CD14-positive monocyte (primary cell): ENCODE measurements around the gene PMS1. TPM values are rescaled to one million over a fixed set of nuclear protein-coding genes. Genes with fewer than 3 reads are reported as not detected.

ENCODE experiments used
- DNase-seq, 3 donors: peaks; one replicate each; pipeline ENCODE4 v3.0.0-alpha.2; 2011 to 2022
- H2AFZ ChIP-seq: 2 replicates; pipeline ENCODE4 v1.6.0; 2012; ENCODE audit warnings: mild to moderate bottlenecking, low read depth, low read length, inconsistent platforms; ENCODE audit not compliant: insufficient read depth, poor library complexity, severe bottlenecking
- H3K27ac ChIP-seq, 2 donors: 1 replicate in 1 of 2; 2 replicates in 1 of 2; pipeline ENCODE4 v1.5.1; 2012 to 2013; ENCODE audit warnings: low read length in 2 of 2, control low read depth in 1 of 2, inconsistent platforms in 1 of 2, low read depth in 1 of 2, mild to moderate bottlenecking in 1 of 2
- H3K27me3 ChIP-seq, 2 donors: one replicate each; pipeline versions ENCODE4 v1.6.0 to v1.6.1; 2011 to 2013; ENCODE audit warnings: low read length in 2 of 2; ENCODE audit not compliant: control insufficient read depth in 2 of 2, insufficient read depth in 2 of 2
- H3K36me3 ChIP-seq, 2 donors: replicated peaks in 1 of 2; 1 replicate in 1 of 2; 2 replicates in 1 of 2; pipeline versions ENCODE4 v1.5.1 to v1.6.1; 2012 to 2013; ENCODE audit warnings: low read length in 2 of 2, control low read depth in 1 of 2, inconsistent platforms in 1 of 2, mild to moderate bottlenecking in 1 of 2; ENCODE audit not compliant: insufficient read depth in 2 of 2, control insufficient read depth in 1 of 2
- H3K4me1 ChIP-seq, 2 donors: 1 replicate in 1 of 2; 2 replicates in 1 of 2; pipeline versions ENCODE4 v1.5.1 to v1.6.1; 2012 to 2013; ENCODE audit warnings: low read length in 2 of 2, control low read depth in 1 of 2, inconsistent platforms in 1 of 2, mild to moderate bottlenecking in 1 of 2, moderate library complexity in 1 of 2; ENCODE audit not compliant: insufficient read depth in 2 of 2, control insufficient read depth in 1 of 2
- H3K4me2 ChIP-seq: replicated peaks from 2 replicates; pipeline ENCODE3; 2012; ENCODE audit warnings: low read length, moderate library complexity, mild to moderate bottlenecking; ENCODE audit not compliant: poor library complexity, severe bottlenecking; ENCODE audit errors: extremely low read depth
- H3K4me3 ChIP-seq, 3 experiments: fragments of 200-600 bp in 1 of 3; sonication (generic) in 1 of 3; replicated peaks in 1 of 3; 1 replicate in 2 of 3; 2 replicates in 1 of 3; pipeline ENCODE4 v1.5.1; 2011 to 2013; ENCODE audit warnings: low read length in 3 of 3, mild to moderate bottlenecking in 3 of 3, control low read depth in 2 of 3, low read depth in 2 of 3, inconsistent platforms in 1 of 3, moderate library complexity in 1 of 3
- H3K79me2 ChIP-seq: 2 replicates; pipeline ENCODE4 v1.6.0; 2012; ENCODE audit warnings: mild to moderate bottlenecking, control low read depth, inconsistent platforms, low read length, moderate library complexity; ENCODE audit not compliant: insufficient read depth
- H3K9ac ChIP-seq: 2 replicates; pipeline ENCODE4 v1.6.0; 2017; ENCODE audit warnings: low read length, mild to moderate bottlenecking; ENCODE audit not compliant: insufficient read depth, poor library complexity, severe bottlenecking
- H3K9me3 ChIP-seq, 2 donors: replicated peaks in 1 of 2; 1 replicate in 1 of 2; 2 replicates in 1 of 2; pipeline versions ENCODE4 v1.5.1 to v1.6.1; 2012 to 2013; ENCODE audit warnings: low read length in 2 of 2, control low read depth in 1 of 2; ENCODE audit not compliant: control insufficient read depth in 1 of 2, insufficient read depth in 1 of 2
- H4K20me1 ChIP-seq: 2 replicates; pipeline ENCODE4 v1.6.0; 2012; ENCODE audit warnings: mild to moderate bottlenecking, low read length, control low read depth, moderate library complexity; ENCODE audit not compliant: insufficient read depth
- H3K27ac Mint-ChIP-seq, 7 donors: one replicate each; pipeline ENCODE4 v1.8.0; 2020; ENCODE audit warnings: mild to moderate bottlenecking in 7 of 7, mixed read lengths in 7 of 7, moderate library complexity in 6 of 7, inconsistent platforms in 2 of 7
- H3K27me3 Mint-ChIP-seq, 3 donors: one replicate each; pipeline ENCODE4 v1.8.0; 2021 to 2022; ENCODE audit warnings: low read depth in 3 of 3, mild to moderate bottlenecking in 3 of 3, mixed read lengths in 3 of 3, moderate library complexity in 3 of 3, inconsistent platforms in 1 of 3
- H3K36me3 Mint-ChIP-seq, 2 donors: one replicate each; pipeline ENCODE4 v1.8.0; 2020; ENCODE audit warnings: mixed read lengths in 2 of 2, inconsistent platforms in 1 of 2, mild to moderate bottlenecking in 1 of 2
- H3K4me1 Mint-ChIP-seq: one replicate; pipeline ENCODE4 v1.8.0; 2020; ENCODE audit warnings: mild to moderate bottlenecking, mixed read lengths
- H3K4me3 Mint-ChIP-seq, 2 donors: one replicate each; pipeline ENCODE4 v1.8.0; 2020; ENCODE audit warnings: mild to moderate bottlenecking in 2 of 2, mixed read lengths in 2 of 2, moderate library complexity in 1 of 2
- H3K9me3 Mint-ChIP-seq, 7 donors: one replicate each; pipeline ENCODE4 v1.8.0; 2020 to 2022; ENCODE audit warnings: mixed read lengths in 7 of 7, mild to moderate bottlenecking in 6 of 7, moderate library complexity in 6 of 7, inconsistent platforms in 2 of 7
- CTCF ChIP-seq: fragments of 200-600 bp; IDR thresholded peaks from one replicate; pipeline ENCODE4 v1.8.0; 2022; ENCODE audit warnings: antibody characterized with exemption, mild to moderate bottlenecking
- WGBS: methylation state at CpG from one replicate; pipeline ENCODE4 v1.1.5; 2013; ENCODE audit warnings: missing lambda C conversion rate; ENCODE audit not compliant: insufficient coverage; 5-methylcytosine and 5-hydroxymethylcytosine counted together
- intact Hi-C, 2 donors: fragments of 100-400 bp; cut with micrococcal nuclease; formaldehyde crosslinking; loops; one replicate each; pipeline versions ENCODE4 v1.15.0 to v1.15.1; 2023
- polyA plus RNA-seq, 3 donors: library from polyadenylated mRNA; depleted of rRNA in 1 of 3; unstranded in 2 of 3; stranded (reverse) in 1 of 3; fragments of 300-500 nt in 2 of 3; fragments of >200 nt in 1 of 3; fragmentation: Illumina TruSeq in 2 of 3; gene quantifications; 1 replicate in 2 of 3; 2 replicates in 1 of 3; pipeline ENCODE4 v1.2.3, GENCODE V29; 2012 to 2021

PMS1 gene
- polyA plus RNA-seq, 3 donors: 3.7 to 7.8 (median 5.7) TPM

DNA sequence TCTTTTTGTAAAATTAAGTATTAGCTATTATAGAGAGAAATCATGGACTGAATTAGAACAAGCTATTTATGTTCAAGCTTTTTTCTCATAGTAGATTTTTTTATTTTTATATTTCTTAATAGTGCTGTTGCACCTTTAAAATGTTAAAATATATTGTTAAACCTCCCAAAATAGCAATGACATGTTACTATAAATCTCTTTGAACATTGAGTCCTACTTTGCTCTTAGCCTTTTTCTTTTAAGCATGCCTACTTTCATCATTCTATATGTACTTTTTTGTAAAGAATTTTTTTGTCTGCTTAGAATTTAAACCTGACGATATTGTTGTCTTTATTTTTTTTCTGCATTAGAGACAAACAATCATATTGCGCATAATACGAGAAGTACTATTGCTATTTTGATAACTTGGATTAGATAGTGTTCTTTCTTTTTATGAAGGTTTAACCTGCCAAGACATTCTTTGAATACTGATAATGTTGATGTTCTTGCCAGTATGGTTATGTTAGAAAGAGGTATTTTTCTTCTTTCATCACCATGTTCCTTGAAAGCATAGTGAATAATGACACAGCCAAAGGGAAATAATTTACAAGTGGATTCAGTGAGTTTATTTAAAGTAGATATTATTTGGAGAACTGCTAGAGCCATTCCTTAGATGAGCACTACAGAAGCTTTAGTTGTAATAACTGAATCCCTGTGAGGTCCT, 40.6 kb downstream of the PMS1 start:
- no peaks in the 10 kb centered on the region for H3K4me1 Mint-ChIP-seq
- Histone ChIP-seq H3K4me1 (no peaks in the 10 kb centered on the region), H2AFZ (no peak overlapping the region), H3K9ac (no peak overlapping the region), H3K27ac (no peak overlapping the region), H3K4me2 (no peak overlapping the region), H4K20me1 (no peaks in the 10 kb centered on the region), H3K27me3 (no peaks in the 10 kb centered on the region), H3K36me3 (peaks cover 0 to 13% of the 10 kb centered on the region in 2 donors), H3K9me3 (no peaks in the 10 kb centered on the region), H3K79me2 (no peaks in the 10 kb centered on the region), H3K4me3 (no peak overlapping the region)
- no peak overlapping the region for H3K4me3 Mint-ChIP-seq
- H3K9me3 Mint-ChIP-seq: peaks cover 0 to 9% (median 0%) of the 10 kb centered on the region in 7 donors
- H3K36me3 Mint-ChIP-seq: peaks cover 27% of the 10 kb centered on the region in 2 donors
- H3K27ac Mint-ChIP-seq: no peak overlapping the region
- TF ChIP-seq CTCF: no peak
- intact Hi-C loops: no loop called here
- no CpG with 5 or more reads among the region's 3 CpGs for WGBS
- peaks cover 0 to 2% (median 0%) of the 10 kb centered on the region in 3 donors for H3K27me3 Mint-ChIP-seq
- no peak for DNase-seq

GRCh38 chr2:189826039-189826438, 41.8 kb downstream of the PMS1 start:
- Histone ChIP-seq H3K9ac (no peak overlapping the region), H3K9me3 (no peaks in the 10 kb centered on the region), H4K20me1 (no peaks in the 10 kb centered on the region), H3K4me1 (no peaks in the 10 kb centered on the region), H2AFZ (no peak overlapping the region), H3K4me3 (no peak overlapping the region), H3K36me3 (peaks cover 0 to 12% of the 10 kb centered on the region in 2 donors), H3K79me2 (no peaks in the 10 kb centered on the region), H3K4me2 (no peak overlapping the region), H3K27ac (no peak overlapping the region), H3K27me3 (no peaks in the 10 kb centered on the region)
- intact Hi-C loops: no loop called here
- H3K4me1 Mint-ChIP-seq: no peaks in the 10 kb centered on the region
- peaks cover 23 to 29% of the 10 kb centered on the region in 2 donors for H3K36me3 Mint-ChIP-seq
- no peak overlapping the region for H3K4me3 Mint-ChIP-seq
- H3K27ac Mint-ChIP-seq: peak overlapping the region in 1 of 7 donors; percentile 12
- WGBS: 95% methylated on average over 3 of the region's 5 CpGs
- peaks cover 0 to 6% (median 0%) of the 10 kb centered on the region in 7 donors for H3K9me3 Mint-ChIP-seq
- no peak for TF ChIP-seq CTCF
- DNase-seq: no peak
- H3K27me3 Mint-ChIP-seq: peaks cover 0 to 2% (median 0%) of the 10 kb centered on the region in 3 donors
